HCT116 (cell line): Measurements from ENCODE around the gene RNF121. TPM values are rescaled to one million over a fixed set of nuclear protein-coding genes. Genes with fewer than 3 reads are reported as not detected.

Experiments used
- ATAC-seq: fragments of 200-7000 bp; cut with Tn5 transposase; 2 replicates; pipeline ENCODE4 v1.9.1; 2020; ENCODE audit warnings: mild to moderate bottlenecking, moderate library complexity
- BruUV-seq: library from RNA; stranded (reverse); fragments of 400-500 nt; replicated peaks from 2 replicates; lab custom pipeline; 2021; lab: Mats Ljungman, UMichigan
- CTCF ChIA-PET: fragments of 300-600 bp; sonication (Branson Sonifier 250); formaldehyde crosslinking; loops from one replicate; lab custom pipeline; 2021; ENCODE audit warnings: antibody characterized with exemption; lab: Charles Lee
- POLR2A ChIA-PET: fragments of 300-600, 350-600 bp; sonication (Branson Sonifier 250); formaldehyde crosslinking; loops from one replicate; lab custom pipeline; 2021; ENCODE audit warnings: antibody characterized with exemption; lab: Charles Lee
- RAD21 ChIA-PET, 2 experiments: fragments of 300-600 bp; sonication (Branson Sonifier 250); formaldehyde crosslinking; loops; one replicate each; lab custom pipeline; 2023; ENCODE audit warnings: low total read pairs in 2 of 2; ENCODE audit not compliant: uncharacterized antibody in 2 of 2, unreplicated experiment in 2 of 2, low non-redundant PET in 1 of 2; lab: Charles Lee
- DNase-seq: peaks from one replicate; pipeline ENCODE4 v3.0.0-alpha.2; 2010; ENCODE audit warnings: low read depth, low spot score
- H2AFZ ChIP-seq: fragments of 200-600 bp; shearing (Covaris generic), sonication (generic); 2 replicates; pipeline ENCODE4 v1.6.1; 2017; ENCODE audit warnings: low read depth, mixed run types, mixed read lengths, antibody characterized with exemption, low read length; ENCODE audit not compliant: poor library complexity, severe bottlenecking
- H3K27ac ChIP-seq: 2 replicates; pipeline ENCODE4 v1.5.1; 2012; ENCODE audit warnings: low read depth, low read length
- H3K27me3 ChIP-seq: fragments of 200-600 bp; sonication (generic); 2 replicates; pipeline ENCODE4 v1.6.1; 2016; ENCODE audit warnings: mixed run types, low read length, mixed read lengths; ENCODE audit not compliant: insufficient read depth
- H3K36me3 ChIP-seq, 2 experiments: fragments of 200-500 bp in 1 of 2; fragments of 200-600 bp in 1 of 2; sonication (Bioruptor generic) in 1 of 2; sonication (generic) in 1 of 2; 2 replicates each; pipeline versions ENCODE4 v1.5.1 to v1.6.1; 2014 to 2016; ENCODE audit warnings: low read length in 2 of 2, inconsistent platforms in 1 of 2, mixed read lengths in 1 of 2, mixed run types in 1 of 2; ENCODE audit not compliant: insufficient read depth in 2 of 2, control insufficient read depth in 1 of 2
- H3K4me1 ChIP-seq, 2 experiments: fragments of 200-600 bp in 1 of 2; sonication (generic) in 1 of 2; 2 replicates each; pipeline versions ENCODE4 v1.5.1 to v1.6.1; 2012 to 2017; ENCODE audit warnings: low read length in 2 of 2, inconsistent platforms in 1 of 2, mild to moderate bottlenecking in 1 of 2, mixed read lengths in 1 of 2, mixed run types in 1 of 2, moderate library complexity in 1 of 2; ENCODE audit not compliant: insufficient read depth in 2 of 2, control insufficient read depth in 1 of 2
- H3K4me2 ChIP-seq: fragments of 200-600 bp; sonication (generic); 2 replicates; pipeline ENCODE4 v1.6.1; 2017; ENCODE audit warnings: mixed run types, low read length, mixed read lengths
- H3K4me3 ChIP-seq, 2 experiments: fragments of 200-600 bp in 1 of 2; sonication (generic) in 1 of 2; replicated peaks in 1 of 2; 2 replicates each; pipeline ENCODE4 v1.5.1; 2011 to 2016; ENCODE audit warnings: low read length in 2 of 2, control low read depth in 1 of 2, low read depth in 1 of 2, mild to moderate bottlenecking in 1 of 2, mixed read lengths in 1 of 2, mixed run types in 1 of 2
- H3K79me2 ChIP-seq: fragments of 200-600 bp; sonication (generic); 2 replicates; pipeline ENCODE4 v1.6.1; 2017; ENCODE audit warnings: mild to moderate bottlenecking, mixed run types, low read length, moderate library complexity, mixed read lengths; ENCODE audit not compliant: insufficient read depth
- H3K9ac ChIP-seq: fragments of 200-600 bp; sonication (generic); 2 replicates; pipeline ENCODE4 v1.6.1; 2016; ENCODE audit warnings: low read length, mixed read lengths
- H3K9me2 ChIP-seq: fragments of 200-600 bp; sonication (generic), shearing (Covaris generic); 2 replicates; pipeline ENCODE4 v1.6.1; 2017; ENCODE audit warnings: mixed run types, mild to moderate bottlenecking, moderate library complexity; ENCODE audit not compliant: insufficient read depth
- H3K9me3 ChIP-seq, 2 experiments: fragments of 200-500 bp in 1 of 2; fragments of 200-600 bp in 1 of 2; sonication (Bioruptor generic) in 1 of 2; sonication (generic) in 1 of 2; 2 replicates each; pipeline ENCODE4 v1.6.1; 2014 to 2017; ENCODE audit warnings: low read length in 2 of 2, mixed read lengths in 2 of 2, inconsistent platforms in 1 of 2, low read depth in 1 of 2, mild to moderate bottlenecking in 1 of 2, mixed run types in 1 of 2, moderate library complexity in 1 of 2; ENCODE audit not compliant: control insufficient read depth in 1 of 2, insufficient read depth in 1 of 2
- H4K20me1 ChIP-seq: fragments of 200-600 bp; sonication (generic), shearing (Covaris generic); 2 replicates; pipeline ENCODE4 v1.6.1; 2017; ENCODE audit warnings: mixed run types, mild to moderate bottlenecking, moderate library complexity; ENCODE audit not compliant: insufficient read depth
- CBX3 ChIP-seq: IDR thresholded peaks from 2 replicates; pipeline ENCODE4 v1.6.1; 2012; ENCODE audit warnings: low read depth
- EGR1 ChIP-seq: IDR thresholded peaks from 2 replicates; pipeline ENCODE4 v1.6.1; 2012; ENCODE audit warnings: low read depth
- POLR2AphosphoS5 ChIP-seq: IDR thresholded peaks from 2 replicates; pipeline ENCODE4 v1.6.1; 2011; ENCODE audit warnings: mild to moderate bottlenecking, low read depth, low read length, moderate library complexity
- SIN3A ChIP-seq: IDR thresholded peaks from 2 replicates; pipeline ENCODE4 v1.6.1; 2012; ENCODE audit warnings: low read depth
- SRF ChIP-seq: IDR thresholded peaks from 2 replicates; pipeline ENCODE4 v1.6.1; 2012; ENCODE audit warnings: low read depth
- intact Hi-C: fragments of 100-400 bp; cut with micrococcal nuclease; formaldehyde crosslinking; loops from 2 replicates; pipeline ENCODE4 v1.10.0; 2022
- total RNA-seq: library from RNA; stranded (reverse); gene quantifications from one replicate; pipeline ENCODE4 v1.2.1, GENCODE V29; 2021; ENCODE audit not compliant: unreplicated experiment

RNF121 gene
- total RNA-seq, 1 experiment from 2014 or later = 24.5 TPM

GRCh38 chr11:72001834-72002591, 73.2 kb downstream of the RNF121 start:
- intact Hi-C loops = no loop called here
- Histone ChIP-seq H3K27ac (no peak overlapping the region), H3K79me2 (no peaks in the 10 kb centered on the region)
- TF ChIP-seq CBX3 (no peak), SRF (no peak), SIN3A (no peak), POLR2AphosphoS5 (peak; percentile 30; the same call in 1 of the 2 replicates), EGR1 (no peak)
- TF ChIP-seq, all 23 proteins: peak for 1
- H3K4me3 ChIP-seq = no peak overlapping the region
- H3K4me2 ChIP-seq = no peak overlapping the region
- H3K9ac ChIP-seq = no peak overlapping the region
- peaks cover 24 to 25% of the 10 kb centered on the region in 2 experiments; a peak in 3 of 4 replicates for H3K36me3 ChIP-seq
- no peaks in the 10 kb centered on the region for H3K27me3 ChIP-seq
- ATAC-seq = no peak; the same call in 1 of the 2 replicates
- DNase-seq = no peak
- POLR2A ChIA-PET = no interaction called here
- no peaks in the 10 kb centered on the region for H3K4me1 ChIP-seq
- H3K9me3 ChIP-seq = no peaks in the 10 kb centered on the region
- no peak overlapping the region for H2AFZ ChIP-seq
- H4K20me1 ChIP-seq = no peaks in the 10 kb centered on the region
- H3K9me2 ChIP-seq = no peaks in the 10 kb centered on the region
- CTCF ChIA-PET = no interaction called here
- RAD21 ChIA-PET = no interaction called here
- no TSS peak for BruUV-seq

DNA sequence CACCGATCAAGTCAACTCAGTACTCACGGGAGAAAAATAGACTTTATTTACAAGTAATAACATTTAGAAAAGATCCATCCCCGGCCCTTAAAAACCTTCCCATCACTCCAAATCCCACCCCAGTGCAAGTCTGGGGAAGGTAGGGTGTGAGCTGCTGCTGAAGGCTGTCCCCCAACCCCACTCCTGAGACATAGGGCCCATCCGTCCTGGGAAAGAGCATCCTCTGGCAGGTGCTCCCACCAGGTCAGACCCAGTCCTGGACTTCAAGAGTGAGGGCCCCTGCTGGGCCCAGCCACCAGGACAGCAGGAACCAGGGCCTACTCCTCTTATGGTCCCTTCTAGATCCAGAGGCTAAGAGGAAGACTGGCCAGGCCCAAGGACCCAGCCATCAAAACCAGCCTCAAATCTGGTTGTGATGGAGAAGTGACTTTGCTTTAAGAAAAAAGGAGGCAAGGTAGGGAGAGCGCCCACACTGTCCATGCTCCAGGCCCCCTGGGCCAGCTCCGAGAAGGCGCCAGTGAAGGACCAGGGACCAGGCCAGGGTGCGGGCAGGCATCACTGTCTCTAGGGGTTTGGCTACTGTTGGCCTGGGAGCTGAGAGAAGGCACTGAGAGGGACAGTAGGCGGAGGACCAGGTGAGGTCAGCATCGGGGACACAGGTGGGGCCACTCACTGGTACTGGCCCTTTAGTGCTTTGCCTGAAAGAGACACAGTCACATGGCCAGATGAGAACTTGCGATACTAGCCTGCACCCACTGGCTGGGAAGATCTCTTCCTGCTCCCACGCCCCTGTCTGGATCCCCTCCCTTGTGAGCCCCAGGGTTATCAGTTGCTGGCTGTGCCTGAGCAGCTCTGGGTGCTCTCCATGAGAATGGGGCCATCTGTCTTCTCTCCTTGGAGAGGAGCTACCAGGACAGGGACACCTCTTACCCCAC, 74.3 kb downstream of the RNF121 start:
- no peaks in the 10 kb centered on the region for H4K20me1 ChIP-seq
- no peak for TF ChIP-seq EGR1
- TF ChIP-seq POLR2AphosphoS5 = peak; percentile 40
- no peak overlapping the region for H3K4me3 ChIP-seq
- no peak overlapping the region for H3K27ac ChIP-seq
- no peaks in the 10 kb centered on the region for H3K27me3 ChIP-seq
- CTCF ChIA-PET = no interaction called here
- no peaks in the 10 kb centered on the region for H3K79me2 ChIP-seq
- no peak overlapping the region for H3K4me2 ChIP-seq
- H3K4me1 ChIP-seq = no peaks in the 10 kb centered on the region
- H3K36me3 ChIP-seq = peaks cover 33 to 35% of the 10 kb centered on the region in 2 experiments; a peak in 3 of 4 replicates
- no peaks in the 10 kb centered on the region for H3K9me2 ChIP-seq
- H3K9ac ChIP-seq = no peak overlapping the region
- H2AFZ ChIP-seq = no peak overlapping the region
- ATAC-seq = 0 out of 2 replicates have a peak, but pooled peaks have one; percentile 3
- RAD21 ChIA-PET = no interaction called here
- POLR2A ChIA-PET = no interaction called here
- TSS peak; percentile 57 for BruUV-seq
- DNase-seq = no peak
- intact Hi-C loops = no loop called here
- no peaks in the 10 kb centered on the region for H3K9me3 ChIP-seq
